ENCODE data around the gene IL1R1.

IL1R1 gene

DNA sequence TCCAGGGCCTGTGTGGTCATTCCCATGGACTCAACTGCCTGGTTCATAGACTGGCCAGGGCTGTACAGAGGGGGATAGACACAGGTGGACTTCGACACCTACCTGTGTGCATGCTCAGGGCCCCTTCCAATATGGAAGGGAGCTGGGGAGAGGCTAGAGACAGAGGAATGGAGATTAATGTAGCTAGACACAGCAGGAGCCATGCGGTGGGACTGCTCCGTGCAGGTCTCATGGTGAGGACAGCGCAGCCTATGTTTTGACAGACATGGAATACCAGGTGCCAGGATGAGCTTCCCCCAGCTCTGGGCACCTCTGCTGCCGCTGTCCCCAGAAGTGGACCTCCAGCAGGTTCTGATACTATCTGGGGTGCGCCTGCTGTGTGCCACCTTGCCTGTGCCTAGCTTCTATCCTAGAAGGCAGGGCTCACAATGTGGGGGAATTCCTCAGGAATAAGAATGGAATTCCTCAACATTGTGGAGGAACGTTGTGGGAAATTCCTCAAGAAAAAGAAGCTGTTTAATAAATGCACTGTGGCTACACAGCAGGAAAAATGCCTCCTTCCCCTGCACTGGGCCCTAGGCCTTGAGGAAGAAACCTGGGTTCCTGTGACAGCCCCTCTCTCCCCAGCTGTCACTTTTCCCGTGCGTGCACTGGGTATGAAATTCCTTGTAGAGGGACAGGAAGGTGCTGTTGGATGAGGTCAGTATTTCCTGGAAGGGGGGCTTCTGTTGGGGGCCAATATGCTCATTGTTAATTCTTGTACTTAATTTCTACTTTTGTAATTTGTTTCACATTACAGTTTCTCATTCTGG lies 7.3 kb downstream of the IL1R1 start:
- TF ChIP-seq TEAD4 (IDR thresholded peaks at IDR 0.05) (no peak), NFIC (IDR thresholded peaks at IDR 0.05) (no peak), CREB1 (IDR thresholded peaks at IDR 0.05; ENCODE audit: low read depth) (no peak), YY1 (IDR thresholded peaks at IDR 0.05; ENCODE audit: low read depth) (no peak), EP300 (IDR thresholded peaks at IDR 0.05; ENCODE audit: borderline replicate concordance) (no peak), TCF12 (IDR thresholded peaks at IDR 0.05; ENCODE audit: low read depth) (no peak), RAD21 (IDR thresholded peaks at IDR 0.05; ENCODE audit: low read depth) (no peak), FOXM1 (IDR thresholded peaks at IDR 0.05; ENCODE audit: borderline replicate concordance, low read depth) (no peak), ZBTB7A (IDR thresholded peaks at IDR 0.05; ENCODE audit: low read depth) (no peak), TAF1 (IDR thresholded peaks at IDR 0.05; ENCODE audit: low read depth) (no peak), EGR1 (IDR thresholded peaks at IDR 0.05) (no peak), CEBPB (IDR thresholded peaks at IDR 0.05) (no peak)
- TF ChIP-seq, protein P1, sequence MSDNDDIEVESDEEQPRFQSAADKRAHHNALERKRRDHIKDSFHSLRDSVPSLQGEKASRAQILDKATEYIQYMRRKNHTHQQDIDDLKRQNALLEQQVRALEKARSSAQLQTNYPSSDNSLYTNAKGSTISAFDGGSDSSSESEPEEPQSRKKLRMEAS (IDR thresholded peaks at IDR 0.05), result no peak
- TF ChIP-seq, protein P2, sequence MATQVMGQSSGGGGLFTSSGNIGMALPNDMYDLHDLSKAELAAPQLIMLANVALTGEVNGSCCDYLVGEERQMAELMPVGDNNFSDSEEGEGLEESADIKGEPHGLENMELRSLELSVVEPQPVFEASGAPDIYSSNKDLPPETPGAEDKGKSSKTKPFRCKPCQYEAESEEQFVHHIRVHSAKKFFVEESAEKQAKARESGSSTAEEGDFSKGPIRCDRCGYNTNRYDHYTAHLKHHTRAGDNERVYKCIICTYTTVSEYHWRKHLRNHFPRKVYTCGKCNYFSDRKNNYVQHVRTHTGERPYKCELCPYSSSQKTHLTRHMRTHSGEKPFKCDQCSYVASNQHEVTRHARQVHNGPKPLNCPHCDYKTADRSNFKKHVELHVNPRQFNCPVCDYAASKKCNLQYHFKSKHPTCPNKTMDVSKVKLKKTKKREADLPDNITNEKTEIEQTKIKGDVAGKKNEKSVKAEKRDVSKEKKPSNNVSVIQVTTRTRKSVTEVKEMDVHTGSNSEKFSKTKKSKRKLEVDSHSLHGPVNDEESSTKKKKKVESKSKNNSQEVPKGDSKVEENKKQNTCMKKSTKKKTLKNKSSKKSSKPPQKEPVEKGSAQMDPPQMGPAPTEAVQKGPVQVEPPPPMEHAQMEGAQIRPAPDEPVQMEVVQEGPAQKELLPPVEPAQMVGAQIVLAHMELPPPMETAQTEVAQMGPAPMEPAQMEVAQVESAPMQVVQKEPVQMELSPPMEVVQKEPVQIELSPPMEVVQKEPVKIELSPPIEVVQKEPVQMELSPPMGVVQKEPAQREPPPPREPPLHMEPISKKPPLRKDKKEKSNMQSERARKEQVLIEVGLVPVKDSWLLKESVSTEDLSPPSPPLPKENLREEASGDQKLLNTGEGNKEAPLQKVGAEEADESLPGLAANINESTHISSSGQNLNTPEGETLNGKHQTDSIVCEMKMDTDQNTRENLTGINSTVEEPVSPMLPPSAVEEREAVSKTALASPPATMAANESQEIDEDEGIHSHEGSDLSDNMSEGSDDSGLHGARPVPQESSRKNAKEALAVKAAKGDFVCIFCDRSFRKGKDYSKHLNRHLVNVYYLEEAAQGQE (IDR thresholded peaks at IDR 0.05; ENCODE audit: low read depth), result no peak
- TF ChIP-seq, protein P3, sequence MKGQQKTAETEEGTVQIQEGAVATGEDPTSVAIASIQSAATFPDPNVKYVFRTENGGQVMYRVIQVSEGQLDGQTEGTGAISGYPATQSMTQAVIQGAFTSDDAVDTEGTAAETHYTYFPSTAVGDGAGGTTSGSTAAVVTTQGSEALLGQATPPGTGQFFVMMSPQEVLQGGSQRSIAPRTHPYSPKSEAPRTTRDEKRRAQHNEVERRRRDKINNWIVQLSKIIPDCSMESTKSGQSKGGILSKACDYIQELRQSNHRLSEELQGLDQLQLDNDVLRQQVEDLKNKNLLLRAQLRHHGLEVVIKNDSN (IDR thresholded peaks at IDR 0.05), result no peak

DNA sequence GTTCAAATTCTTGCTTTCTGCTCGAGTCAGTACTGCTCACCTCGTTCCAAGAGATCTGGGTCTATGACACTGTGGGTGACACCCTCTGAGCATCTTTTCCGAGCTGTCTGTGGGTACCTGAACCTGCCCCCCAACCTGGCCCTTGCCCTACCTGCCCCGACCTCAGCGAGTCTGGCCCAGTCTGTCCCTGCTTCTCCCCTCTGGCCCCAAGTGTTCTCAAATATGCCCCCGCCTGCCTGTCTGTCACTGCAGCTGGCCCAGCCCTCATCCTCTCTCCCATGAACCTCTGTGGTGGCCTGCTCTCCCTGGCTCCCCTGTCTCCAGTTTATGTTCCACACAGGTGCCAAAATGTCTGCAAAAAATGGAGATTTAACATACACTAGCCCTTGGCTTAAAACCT lies 11.8 kb downstream of the IL1R1 start:
- TF ChIP-seq EP300 (IDR thresholded peaks at IDR 0.05; ENCODE audit: borderline replicate concordance) (no peak), FOXM1 (IDR thresholded peaks at IDR 0.05; ENCODE audit: borderline replicate concordance, low read depth) (no peak), TAF1 (IDR thresholded peaks at IDR 0.05; ENCODE audit: low read depth) (no peak)
- TF ChIP-seq, protein P2 (IDR thresholded peaks at IDR 0.05; ENCODE audit: low read depth), result no peak
- TF ChIP-seq, protein P3 (IDR thresholded peaks at IDR 0.05), result no peak

DNA sequence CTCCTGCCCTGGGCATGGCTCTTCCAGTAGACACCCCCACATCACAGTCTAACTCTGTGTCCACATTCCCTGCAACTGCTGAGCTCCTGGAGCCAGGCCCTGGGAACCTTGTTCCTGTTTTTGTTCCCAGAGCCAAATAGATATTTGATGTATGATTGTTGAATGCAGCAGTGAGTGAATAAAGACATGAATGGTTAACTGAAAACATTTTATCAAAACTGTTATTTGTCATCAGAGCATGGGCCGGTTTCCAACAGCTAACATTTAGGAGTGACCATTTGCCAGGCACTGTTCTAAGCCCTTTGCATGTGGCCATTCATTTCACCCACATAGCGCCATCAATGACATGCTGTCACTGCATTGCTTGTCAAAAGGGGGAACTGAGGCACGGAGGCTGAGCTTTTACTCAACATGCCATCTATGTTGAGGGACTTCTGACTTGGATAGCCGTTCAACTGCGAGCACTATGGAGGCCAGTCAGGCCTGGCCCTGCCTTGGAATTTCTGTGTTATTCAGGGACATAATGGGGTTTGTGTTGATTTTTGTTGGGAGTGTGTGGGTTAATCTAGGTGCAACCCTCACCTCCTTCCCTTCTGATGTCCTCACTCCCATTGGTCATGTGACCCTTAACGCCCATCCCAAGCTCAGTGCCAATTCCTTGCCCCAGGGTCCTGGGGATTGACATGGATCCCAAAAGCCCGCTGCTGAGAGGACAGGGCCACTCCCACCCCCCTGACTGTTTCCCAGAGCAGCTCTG lies 12.6 kb downstream of the IL1R1 start:
- no peak for TF ChIP-seq EP300 (IDR thresholded peaks at IDR 0.05; ENCODE audit: borderline replicate concordance)
- TF ChIP-seq CREB1 (IDR thresholded peaks at IDR 0.05; ENCODE audit: low read depth), result no peak
- no peak for TF ChIP-seq FOXM1 (IDR thresholded peaks at IDR 0.05; ENCODE audit: borderline replicate concordance, low read depth)
- no peak for TF ChIP-seq YY1 (IDR thresholded peaks at IDR 0.05; ENCODE audit: low read depth)
- TF ChIP-seq, protein P1 (IDR thresholded peaks at IDR 0.05), result no peak
- no peak for TF ChIP-seq EGR1 (IDR thresholded peaks at IDR 0.05)
- no peak for TF ChIP-seq ZBTB7A (IDR thresholded peaks at IDR 0.05; ENCODE audit: low read depth)
- TF ChIP-seq NFIC (IDR thresholded peaks at IDR 0.05), result no peak
- TF ChIP-seq, protein P2 (IDR thresholded peaks at IDR 0.05; ENCODE audit: low read depth), result no peak

All from Ishikawa (cell line).